Ecto neural progenitor cell (in vitro differentiated cells): ENCODE measurements around the gene RNF150.
"Not testable (repeated sequence)": the region's sequence is repeated elsewhere in the genome, so short reads cannot be mapped to it uniquely, and the experiment has no call there.

Experiments
- DNase-seq: peaks from one replicate; pipeline ENCODE4 v3.0.0-alpha.2; 2018; ENCODE audit warnings: low spot score

The RNF150 gene

DNA sequence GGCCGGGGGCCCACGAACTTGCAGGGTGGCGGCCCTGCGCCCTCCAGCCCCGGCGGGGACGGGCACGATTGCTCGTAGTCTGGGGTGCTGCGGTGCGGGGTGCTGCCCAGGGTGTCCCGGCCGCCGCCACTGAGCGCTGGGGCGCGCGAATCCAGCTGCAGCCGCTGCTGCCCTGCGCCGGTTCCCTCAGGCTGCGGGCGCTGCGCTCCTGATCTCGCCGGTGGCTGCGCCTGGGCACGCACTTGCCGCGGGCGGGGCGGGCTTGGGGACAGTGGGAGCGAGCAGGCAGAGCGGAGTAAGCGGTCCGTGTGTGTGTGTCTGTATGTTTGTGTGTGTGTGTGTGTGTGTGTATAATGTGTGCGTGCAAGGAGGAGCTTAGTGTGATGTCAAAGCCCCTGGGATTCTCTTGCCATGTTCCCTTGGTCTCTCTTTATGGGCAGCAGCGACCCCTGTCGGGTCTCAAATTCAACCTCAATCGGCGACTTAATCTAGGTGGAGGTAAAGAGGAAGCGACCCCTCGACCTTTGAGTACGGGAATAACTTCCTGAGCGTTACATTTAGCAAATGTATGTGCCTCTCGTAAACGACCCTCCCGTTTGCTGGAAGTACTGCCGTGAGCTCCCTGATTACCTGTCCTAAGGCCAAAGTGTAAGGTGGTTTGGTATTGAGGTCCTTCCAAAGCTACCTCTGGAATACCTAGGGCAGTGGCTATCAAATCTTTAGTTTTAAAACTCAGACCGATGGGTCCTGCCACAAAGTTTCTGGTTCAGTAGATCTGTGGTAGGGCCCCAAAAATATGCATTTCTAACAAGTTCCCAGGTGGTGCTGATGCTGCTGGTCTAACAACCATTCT lies at the start of gene RNF150:
Gene RNF150, minus strand, starts transcription at position 324 of the 853 bp plus-strand sequence.
- peak; percentile 89 for DNase-seq

DNA sequence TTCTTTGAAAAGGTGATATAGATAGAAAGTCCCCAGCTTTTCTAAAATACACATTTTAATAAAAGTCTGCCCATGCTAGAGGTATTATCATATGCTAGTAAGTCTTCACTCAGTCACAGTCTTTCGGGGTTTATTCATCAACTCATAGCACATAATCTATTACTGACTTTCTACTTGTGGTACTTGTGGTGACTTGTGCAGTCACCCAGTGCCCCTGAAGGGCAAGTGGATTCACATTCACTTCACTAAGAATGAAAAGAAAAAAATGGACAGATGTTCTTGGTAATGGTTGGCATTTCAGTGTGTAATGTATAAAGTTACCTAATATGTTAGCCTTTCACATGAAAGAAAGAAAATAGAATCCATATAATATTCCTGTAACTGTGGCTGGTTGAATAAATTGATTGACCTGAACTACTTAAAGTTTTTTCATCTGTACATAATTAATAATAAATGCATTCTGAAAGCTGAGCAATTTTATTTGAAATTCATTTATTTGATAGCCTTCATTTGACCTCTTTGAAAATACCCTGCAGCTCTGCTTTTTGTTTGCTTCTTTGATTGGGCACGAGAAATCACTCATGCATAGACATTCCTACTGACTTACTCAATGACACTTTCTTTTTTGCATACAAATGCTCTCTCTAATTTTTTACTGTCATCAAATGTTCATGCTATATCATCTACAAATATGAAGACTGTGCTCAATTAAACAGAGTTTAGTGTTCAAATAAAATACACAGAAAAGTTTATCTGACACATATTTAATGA lies 47.9 kb upstream of the RNF150 start:
- DNase-seq: no peak

GRCh38 chr4:141179474-141180373 lies 46.5 kb upstream of the RNF150 start:
- DNase-seq: no peak

DNA sequence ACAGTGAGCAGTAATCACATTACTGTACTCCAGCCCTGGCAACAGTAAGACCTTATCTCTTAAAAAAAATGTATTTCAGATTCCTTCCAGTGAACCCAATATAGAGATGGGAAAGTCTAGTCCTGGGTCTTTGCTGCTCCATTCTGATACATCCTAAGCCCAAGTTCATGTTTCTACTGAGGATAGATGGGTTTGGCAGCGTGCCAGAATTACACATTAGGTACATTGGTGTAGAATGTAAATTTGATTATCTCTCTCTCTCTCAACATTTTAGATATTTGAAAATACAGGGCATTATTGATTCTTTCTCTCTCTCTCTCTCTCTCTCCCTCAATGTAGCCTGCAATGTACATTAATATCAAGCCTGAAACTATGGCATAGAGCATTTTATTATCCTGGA lies 43.9 kb upstream of the RNF150 start:
- no peak for DNase-seq

- no peak for DNase-seq
Observed at GRCh38 chr4:141174457-141174856, 41.2 kb upstream of the RNF150 start.

DNA sequence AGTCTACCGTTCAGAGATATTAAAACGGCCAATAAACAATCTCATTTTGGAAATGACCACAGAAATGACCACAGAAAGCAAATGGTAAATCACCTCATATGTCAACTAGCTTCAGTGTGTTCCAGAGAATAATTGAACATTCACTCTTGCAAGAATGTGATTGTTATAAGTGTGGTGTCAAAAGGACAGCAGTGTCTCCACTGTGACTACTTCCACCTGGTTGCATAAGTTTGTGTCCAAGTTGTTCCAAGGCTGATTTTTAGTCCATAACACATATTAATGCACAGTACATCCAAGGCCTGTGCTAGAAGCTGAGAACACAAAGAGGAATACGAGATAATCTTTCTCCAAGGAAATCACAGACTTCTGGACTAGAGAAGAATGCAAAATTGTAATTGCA lies 37.4 kb upstream of the RNF150 start:
- no peak for DNase-seq

- no peak for DNase-seq
Observed at GRCh38 chr4:141169391-141169790, 36.1 kb upstream of the RNF150 start.

- DNase-seq: not testable (repeated sequence)
Observed at GRCh38 chr4:141165001-141165400, 31.7 kb upstream of the RNF150 start.

- no peak for DNase-seq
Observed at GRCh38 chr4:141159027-141159426, 25.8 kb upstream of the RNF150 start.

DNA sequence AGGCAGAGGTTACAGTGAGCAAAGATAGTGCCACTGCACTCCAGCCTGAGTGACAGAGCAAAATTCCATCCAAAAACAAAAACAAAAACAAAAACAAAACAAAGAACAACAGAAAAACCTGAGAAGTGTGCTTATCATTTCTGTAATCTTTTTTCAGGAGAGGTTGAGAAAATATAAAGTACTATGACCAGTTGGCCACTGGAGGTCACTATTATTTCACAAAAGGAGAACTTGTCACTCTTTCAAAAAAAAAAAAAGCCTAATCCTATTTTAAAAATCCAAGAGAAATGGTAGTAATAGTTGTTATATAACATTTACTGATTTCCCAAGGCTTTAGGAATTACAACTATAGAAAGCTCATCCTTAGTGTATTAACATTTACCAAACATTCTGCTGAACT lies 24.9 kb upstream of the RNF150 start:
- DNase-seq: no peak

DNA sequence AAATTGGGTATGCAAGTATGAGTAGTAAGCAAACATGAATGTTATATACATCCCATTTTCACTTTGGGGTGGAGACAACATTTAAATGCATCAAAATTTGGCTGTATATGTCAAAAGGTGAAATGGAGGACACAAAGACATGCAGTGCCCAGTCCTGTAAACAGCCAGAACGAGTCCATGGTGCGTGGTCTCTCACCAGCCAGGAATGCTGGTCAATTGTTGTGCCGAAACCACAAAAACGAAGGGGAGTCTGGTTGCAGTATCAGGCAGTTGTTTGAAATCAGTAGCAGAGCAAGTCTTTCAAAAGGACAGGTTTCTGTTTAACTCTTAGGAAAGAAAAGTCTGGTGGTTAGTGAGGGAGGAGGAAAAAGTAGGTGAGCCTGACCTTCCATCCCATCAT lies 22.3 kb upstream of the RNF150 start:
- no peak for DNase-seq

DNA sequence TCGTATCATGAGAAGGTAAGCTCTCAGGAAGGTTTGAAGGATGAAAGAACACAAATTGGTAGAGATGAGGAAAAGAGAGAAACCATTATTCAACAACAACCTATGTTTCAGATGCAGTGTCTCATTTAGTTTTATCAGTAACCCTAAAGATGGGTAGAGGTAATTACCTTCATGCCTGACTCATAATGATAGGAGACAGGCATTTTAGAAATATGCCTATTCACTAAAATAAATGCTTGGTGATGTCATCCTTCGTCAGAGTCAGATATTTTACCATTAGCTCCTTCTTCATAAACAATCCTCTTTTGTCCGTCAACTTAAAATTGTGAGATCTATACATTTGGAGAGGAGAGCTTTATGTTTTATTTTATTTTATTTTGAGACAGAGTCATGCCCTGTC lies 21.5 kb upstream of the RNF150 start:
- no peak for DNase-seq

DNA sequence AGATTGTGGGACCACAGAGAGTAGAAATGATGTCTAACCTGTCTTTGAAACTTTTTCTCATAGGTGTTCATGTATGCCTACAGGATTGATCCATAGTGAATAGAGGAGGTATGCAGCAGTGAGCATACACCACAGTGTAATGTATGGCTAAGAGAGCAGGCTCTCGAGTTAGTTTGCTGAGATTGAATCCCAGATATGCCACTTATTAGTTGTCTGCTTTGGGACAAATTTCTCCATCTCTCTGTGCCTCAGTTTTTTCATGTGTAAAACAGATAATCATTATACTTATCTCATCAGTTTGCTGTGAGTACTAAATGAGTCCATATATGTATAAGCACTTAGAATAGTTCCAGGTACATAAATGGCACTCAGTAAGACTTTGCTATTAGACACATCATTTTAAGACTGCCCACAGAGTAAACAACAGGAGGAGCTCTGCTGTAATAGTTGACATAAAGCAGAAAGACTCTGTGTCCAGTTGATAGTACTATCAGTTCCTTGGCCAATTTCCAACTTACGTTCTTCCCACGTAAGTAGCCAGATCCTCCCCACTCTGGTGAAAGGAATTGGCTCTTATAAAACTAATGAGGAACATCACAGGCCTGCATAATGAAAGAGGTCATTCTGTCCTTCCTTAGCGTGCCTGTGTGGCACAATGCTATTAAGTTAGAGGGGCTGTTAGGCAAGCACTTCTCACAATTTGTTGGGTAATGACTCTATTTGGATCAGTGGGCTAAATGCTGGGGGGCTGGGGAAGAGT lies 20.7 kb upstream of the RNF150 start:
- DNase-seq: no peak

- DNase-seq: no peak
Observed at GRCh38 chr4:141144207-141144606, 10.9 kb upstream of the RNF150 start.

DNA sequence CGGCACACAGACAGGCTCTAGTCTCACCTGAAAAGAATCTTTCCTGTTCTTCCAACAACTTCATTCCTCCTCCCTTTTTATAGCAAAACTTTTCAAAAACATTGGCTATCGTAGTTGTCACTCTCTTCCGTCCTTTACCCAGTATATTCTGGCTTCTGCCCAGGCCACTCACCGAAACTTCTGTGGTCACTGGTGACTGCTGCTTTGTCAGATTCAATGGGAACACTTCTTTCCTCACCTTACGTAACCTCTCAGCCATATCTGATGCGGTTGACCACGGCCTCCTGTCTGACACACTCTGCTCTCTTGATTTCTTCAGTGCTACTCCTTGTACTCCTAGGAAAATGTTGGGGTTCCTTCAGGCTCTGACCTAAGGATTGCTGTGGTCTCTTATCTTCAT lies 9.2 kb upstream of the RNF150 start:
- DNase-seq: no peak

DNA sequence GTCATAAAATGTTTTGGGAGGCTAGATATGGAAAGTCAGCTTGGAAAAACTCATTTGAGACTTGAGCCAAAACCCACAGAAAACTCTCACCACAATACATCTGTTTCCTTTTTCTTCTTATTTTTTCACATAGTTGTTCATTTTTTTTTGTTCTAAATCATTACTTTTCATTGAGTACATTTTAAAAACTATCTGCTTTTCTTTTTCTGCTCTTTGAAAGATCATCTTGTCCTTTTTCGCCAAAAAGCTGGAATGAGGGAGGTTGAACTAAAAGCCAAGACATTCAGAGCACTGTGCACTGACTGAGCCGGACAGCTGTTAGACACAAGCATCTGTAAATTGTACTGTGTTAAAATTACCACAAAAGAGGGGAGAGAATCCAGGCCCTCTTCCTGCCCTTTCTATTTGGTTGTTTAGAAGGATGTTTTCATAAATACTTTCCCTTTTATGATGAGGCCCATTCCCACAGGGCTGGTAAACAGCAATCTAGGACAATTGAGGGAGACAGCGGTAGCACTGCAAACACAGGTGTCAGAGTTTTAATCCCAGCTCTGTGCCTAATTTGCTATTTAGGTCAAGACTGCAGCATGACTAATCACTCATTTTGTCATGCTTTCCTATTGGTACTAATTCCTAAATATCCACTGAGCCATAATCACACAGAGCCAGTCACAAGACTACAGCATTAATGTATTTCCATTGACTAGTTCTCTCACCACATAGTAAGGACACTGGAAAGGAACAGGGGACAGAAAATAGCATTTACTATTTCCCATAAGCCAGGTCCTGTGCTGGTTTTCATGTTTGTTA lies 7.3 kb upstream of the RNF150 start:
- DNase-seq: no peak

DNA sequence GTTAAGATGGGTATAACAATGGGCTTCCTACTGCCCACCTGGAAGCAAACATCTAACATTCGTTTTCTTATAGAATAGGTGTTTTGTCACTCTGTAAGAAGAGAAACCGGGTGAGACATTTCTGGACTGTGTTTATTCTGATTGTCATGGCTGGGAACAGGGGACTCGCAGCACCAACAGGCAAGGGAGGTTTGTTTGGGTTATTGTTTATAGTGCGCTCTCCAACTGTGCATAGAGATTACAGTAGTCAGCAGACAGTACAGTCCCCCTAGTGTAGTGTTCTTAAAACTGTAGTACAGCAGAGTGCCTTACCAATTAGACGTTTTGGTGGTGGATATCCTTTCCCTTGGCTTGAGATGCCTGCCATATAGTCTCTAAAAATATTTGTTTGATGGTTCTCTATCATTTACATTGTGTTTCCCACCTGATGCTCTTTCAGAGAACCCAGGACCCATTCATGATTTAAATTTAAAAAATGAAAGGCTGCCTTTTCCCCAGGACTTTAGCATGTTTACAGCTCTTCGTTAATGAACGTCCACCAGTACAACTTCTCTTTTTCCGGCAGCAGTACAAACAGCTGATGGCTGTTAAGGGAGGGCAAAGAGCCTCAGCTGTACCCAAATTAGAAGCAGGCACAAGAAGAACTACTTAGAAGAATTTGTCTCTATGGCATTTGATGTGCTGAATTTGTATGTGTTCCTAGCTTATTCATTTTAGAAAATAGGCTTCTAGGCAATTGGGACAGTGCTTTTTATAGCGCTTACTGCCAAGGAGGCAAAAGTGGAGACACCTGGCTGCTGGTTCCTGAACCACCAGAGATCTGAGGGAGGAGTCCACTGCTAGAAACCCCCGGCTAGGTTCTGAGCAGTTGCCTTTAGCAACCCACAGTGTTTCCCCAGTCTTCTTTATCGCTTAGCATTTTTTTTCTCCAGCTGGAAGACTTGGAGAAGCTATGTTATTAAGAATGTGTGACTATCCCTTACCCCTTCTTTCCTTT lies 1.0 kb upstream of the RNF150 start:
- DNase-seq: no peak

GRCh38 chr4:141132709-141133145 lies 542 bp downstream of the RNF150 start:
- DNase-seq: peak; percentile 76

GRCh38 chr4:141132072-141132708 lies 1.1 kb downstream of the RNF150 start:
- DNase-seq: peak; percentile 62
